ENCODE measurements around the gene MCL1. TPM values are rescaled to one million over a fixed set of nuclear protein-coding genes. Genes with fewer than 3 reads are reported as not detected.
A peak's percentile ranks its signal among the peaks of the same experiment; 100 is the strongest.
"Not testable (repeated sequence)": the region's sequence is repeated elsewhere in the genome, so short reads cannot be mapped to it uniquely, and the experiment has no call there.

The MCL1 gene
- total RNA-seq, 1 donor from 2014 or later = 179 TPM

GRCh38 chr1:150596976-150597375 lies 17.6 kb upstream of the MCL1 start:
- H3K9me3 Mint-ChIP-seq = no peaks in the 10 kb centered on the region

GRCh38 chr1:150596095-150596892 lies 16.9 kb upstream of the MCL1 start:
- H3K27me3 Mint-ChIP-seq (ENCODE audit: low read depth) = no peaks in the 10 kb centered on the region
- H3K4me3 Mint-ChIP-seq = no peak overlapping the region
- no peaks in the 10 kb centered on the region for H3K36me3 Mint-ChIP-seq (ENCODE audit: low read depth)
- no peak for DNase-seq (ENCODE audit: low read depth, low spot score)
- no peaks in the 10 kb centered on the region for H3K9me3 Mint-ChIP-seq
- no peak for TF ChIP-seq CTCF (conservative IDR thresholded peaks at IDR 0.05)
- peaks cover 6% of the 10 kb centered on the region for H3K4me1 Mint-ChIP-seq
- H3K27ac Mint-ChIP-seq (ENCODE audit: unreplicated experiment) = no peak overlapping the region

More at GRCh38 chr1:150596976-150597375, 17.6 kb upstream of the MCL1 start:
- Mint-ChIP-seq H3K27ac (ENCODE audit: unreplicated experiment) (no peak overlapping the region), H3K27me3 (ENCODE audit: low read depth) (no peaks in the 10 kb centered on the region), H3K4me1 (peaks cover 6% of the 10 kb centered on the region), H3K4me3 (no peak overlapping the region), H3K36me3 (ENCODE audit: low read depth) (no peaks in the 10 kb centered on the region)
- TF ChIP-seq CTCF (conservative IDR thresholded peaks at IDR 0.05) = no peak
- DNase-seq (ENCODE audit: low read depth, low spot score) = no peak

DNA sequence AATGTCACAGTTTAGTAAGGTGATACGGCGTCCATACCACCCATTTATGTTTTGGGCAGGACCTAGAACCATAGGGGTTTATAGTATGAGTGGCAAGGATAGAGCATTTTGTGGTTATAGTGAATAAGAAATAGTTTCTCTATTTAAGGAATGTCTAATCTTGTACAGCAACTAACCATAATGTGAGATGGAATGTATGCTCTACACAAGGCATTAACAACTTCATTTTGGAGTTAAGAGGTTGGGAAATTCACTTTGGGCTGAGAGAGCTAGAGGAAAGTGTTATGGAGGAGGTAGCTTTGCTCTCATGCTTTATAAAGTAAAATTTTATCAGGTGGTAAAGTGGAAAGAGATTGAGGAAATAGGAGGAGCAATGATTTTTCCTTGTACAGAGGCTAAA lies 3.0 kb upstream of the MCL1 start:
- Mint-ChIP-seq H3K36me3 (ENCODE audit: low read depth) (peaks cover 15% of the 10 kb centered on the region), H3K4me3 (no peak overlapping the region), H3K27ac (ENCODE audit: unreplicated experiment) (no peak overlapping the region), H3K9me3 (no peaks in the 10 kb centered on the region), H3K4me1 (peaks cover 22% of the 10 kb centered on the region), H3K27me3 (ENCODE audit: low read depth) (peaks cover 10% of the 10 kb centered on the region)
- no peak for DNase-seq (ENCODE audit: low read depth, low spot score)
- no peak for TF ChIP-seq CTCF (conservative IDR thresholded peaks at IDR 0.05)

DNA sequence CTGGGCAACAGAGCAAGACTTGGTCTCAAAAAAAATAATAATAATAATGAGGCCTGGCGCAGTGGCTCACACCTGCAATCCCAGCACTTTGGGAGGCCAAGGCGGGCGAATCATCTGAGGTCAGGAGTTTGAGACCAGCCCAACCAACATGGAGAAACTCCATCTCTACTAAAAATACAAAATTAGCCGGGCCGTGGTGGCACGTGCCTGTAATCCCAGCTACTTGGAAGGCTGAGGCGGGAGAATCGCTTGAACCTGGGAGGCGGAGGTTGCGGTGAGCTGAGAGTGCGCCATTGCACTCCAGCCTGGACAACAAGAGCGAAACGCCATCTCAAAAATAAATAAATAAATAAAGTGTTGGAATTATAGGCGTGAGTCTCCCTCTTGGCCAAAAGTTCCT lies 2.6 kb upstream of the MCL1 start:
- peaks cover 26% of the 10 kb centered on the region for H3K4me1 Mint-ChIP-seq
- H3K27me3 Mint-ChIP-seq (ENCODE audit: low read depth); DNase-seq (ENCODE audit: low read depth, low spot score); H3K9me3 Mint-ChIP-seq; H3K27ac Mint-ChIP-seq (ENCODE audit: unreplicated experiment); H3K4me3 Mint-ChIP-seq: not testable (repeated sequence)
- H3K36me3 Mint-ChIP-seq (ENCODE audit: low read depth) = peaks cover 19% of the 10 kb centered on the region

DNA sequence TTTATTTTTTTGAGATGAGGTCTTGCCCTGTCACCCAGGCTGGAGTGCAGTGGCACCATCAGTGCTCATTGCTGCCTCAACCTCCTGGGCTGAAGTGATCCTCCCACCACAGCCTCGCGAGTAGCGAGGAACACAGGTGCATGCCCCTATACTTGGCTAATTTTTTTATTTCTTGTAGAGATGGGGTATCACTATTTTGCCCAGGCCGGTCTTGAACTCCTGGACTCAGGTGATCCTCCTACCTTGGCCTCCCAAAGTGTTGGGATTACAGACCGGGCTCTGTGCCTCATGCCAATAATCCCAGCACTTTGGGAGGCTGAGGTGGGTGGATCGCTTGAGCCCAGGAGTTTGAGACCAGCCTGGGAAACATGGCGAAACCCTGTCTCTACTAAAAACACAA lies 2.0 kb upstream of the MCL1 start:
- not testable (repeated sequence) for H3K9me3 Mint-ChIP-seq; H3K27ac Mint-ChIP-seq (ENCODE audit: unreplicated experiment); DNase-seq (ENCODE audit: low read depth, low spot score)

GRCh38 chr1:150580966-150581365 lies 1.6 kb upstream of the MCL1 start:
- H3K27ac Mint-ChIP-seq (ENCODE audit: unreplicated experiment) = peak overlapping the region; percentile 100
- H3K4me3 Mint-ChIP-seq = peak overlapping the region; percentile 98
- H3K4me1 Mint-ChIP-seq = peaks cover 36% of the 10 kb centered on the region
- DNase-seq (ENCODE audit: low read depth, low spot score); H3K27me3 Mint-ChIP-seq (ENCODE audit: low read depth); H3K9me3 Mint-ChIP-seq: not testable (repeated sequence)
- peaks cover 25% of the 10 kb centered on the region for H3K36me3 Mint-ChIP-seq (ENCODE audit: low read depth)

More for the DNA sequence above, 2.0 kb upstream of the MCL1 start:
- H3K27me3 Mint-ChIP-seq (ENCODE audit: low read depth); H3K4me3 Mint-ChIP-seq: not testable (repeated sequence)
- peaks cover 22% of the 10 kb centered on the region for H3K36me3 Mint-ChIP-seq (ENCODE audit: low read depth)
- H3K4me1 Mint-ChIP-seq = peaks cover 31% of the 10 kb centered on the region

GRCh38 chr1:150579945-150580642 lies 684 bp upstream of the MCL1 start:
- Mint-ChIP-seq H3K27ac (ENCODE audit: unreplicated experiment) (peak overlapping the region; percentile 100), H3K36me3 (ENCODE audit: low read depth) (peaks cover 31% of the 10 kb centered on the region), H3K27me3 (ENCODE audit: low read depth) (peaks cover 11% of the 10 kb centered on the region), H3K4me1 (peaks cover 45% of the 10 kb centered on the region), H3K4me3 (peak overlapping the region; percentile 98), H3K9me3 (no peaks in the 10 kb centered on the region)
- no peak for DNase-seq (ENCODE audit: low read depth, low spot score)
- no peak for TF ChIP-seq CTCF (conservative IDR thresholded peaks at IDR 0.05)

Data from neural crest cell (in vitro differentiated cells).